ENCODE results near the gene CACNA1D. TPM values are rescaled to one million over a fixed set of nuclear protein-coding genes. Genes with fewer than 3 reads are reported as not detected.
"Not testable (repeated sequence)": the region's sequence is repeated elsewhere in the genome, so short reads cannot be mapped to it uniquely, and the experiment has no call there.

CACNA1D gene
- total RNA-seq, 5 donors from 2014 or later (not counting 1 experiment from before 2014, with no cell fraction given) = 0.09 to 0.47 (median 0.34) TPM; not detected in 1

- H3K9me3 Mint-ChIP-seq = no peaks in the 10 kb centered on the region
- Histone ChIP-seq H3K27me3 (replicated peaks in 1 of 2; ENCODE audit: control insufficient read depth in 2 of 2, extremely low read depth in 1 of 2, insufficient read depth in 2 of 2, low read length in 1 of 2) (peaks cover 0 to 23% of the 10 kb centered on the region in 2 experiments), H3K36me3 (ENCODE audit: control insufficient read depth in 2 of 2, extremely low read depth in 1 of 2, insufficient read depth in 1 of 2, low read length in 1 of 2) (no peaks in the 10 kb centered on the region), H3K4me1 (ENCODE audit: control insufficient read depth in 1 of 2, extremely low read depth in 1 of 2, insufficient read depth in 2 of 2, low read length in 2 of 2) (no peaks in the 10 kb centered on the region), H3K9me3 (no peaks in the 10 kb centered on the region), H3K4me3 (ENCODE audit: control insufficient read depth in 1 of 2, extremely low read depth in 1 of 2, low read length in 1 of 2) (no peak overlapping the region), H3K27ac (ENCODE audit: low read length) (no peak overlapping the region)
- peaks cover 13 to 25% of the 10 kb centered on the region in 2 donors for H3K27me3 Mint-ChIP-seq
- POLR2A ChIA-PET = no interaction called here
- H3K27ac Mint-ChIP-seq = no peak overlapping the region
- no peak overlapping the region for H3K4me3 Mint-ChIP-seq
- DNase-seq = no peak
- WGBS (ENCODE audit: insufficient coverage) = no CpG with 5 or more reads among the region's 4 CpGs
- H3K36me3 Mint-ChIP-seq = no peaks in the 10 kb centered on the region
- no peaks in the 10 kb centered on the region for H3K4me1 Mint-ChIP-seq
- CTCF ChIA-PET = no interaction called here
- ATAC-seq (replicated peaks in 1 of 4) = no peak
Observed at GRCh38 chr3:53571264-53571663, 76.9 kb downstream of the CACNA1D start.

- WGBS (ENCODE audit: insufficient coverage) = 91% methylated on average over 3 of the region's 4 CpGs
- H3K36me3 Mint-ChIP-seq; H3K4me1 ChIP-seq (ENCODE audit: control insufficient read depth in 1 of 2, extremely low read depth in 1 of 2, insufficient read depth in 2 of 2, low read length in 2 of 2); H3K4me3 Mint-ChIP-seq; ATAC-seq (replicated peaks in 1 of 4); H3K9me3 ChIP-seq; POLR2A ChIA-PET; H3K4me3 ChIP-seq (ENCODE audit: control insufficient read depth in 1 of 2, extremely low read depth in 1 of 2, low read length in 1 of 2); H3K27ac Mint-ChIP-seq; DNase-seq; H3K27ac ChIP-seq (ENCODE audit: low read length); H3K4me1 Mint-ChIP-seq; H3K9me3 Mint-ChIP-seq; H3K36me3 ChIP-seq (ENCODE audit: control insufficient read depth in 2 of 2, extremely low read depth in 1 of 2, insufficient read depth in 1 of 2, low read length in 1 of 2); CTCF ChIA-PET: not testable (repeated sequence)
- peaks cover 0 to 18% of the 10 kb centered on the region in 2 experiments for H3K27me3 ChIP-seq (replicated peaks in 1 of 2; ENCODE audit: control insufficient read depth in 2 of 2, extremely low read depth in 1 of 2, insufficient read depth in 2 of 2, low read length in 1 of 2)
- H3K27me3 Mint-ChIP-seq = peaks cover 16 to 25% of the 10 kb centered on the region in 2 donors
Observed at GRCh38 chr3:53572184-53572583, 77.8 kb downstream of the CACNA1D start.

DNA sequence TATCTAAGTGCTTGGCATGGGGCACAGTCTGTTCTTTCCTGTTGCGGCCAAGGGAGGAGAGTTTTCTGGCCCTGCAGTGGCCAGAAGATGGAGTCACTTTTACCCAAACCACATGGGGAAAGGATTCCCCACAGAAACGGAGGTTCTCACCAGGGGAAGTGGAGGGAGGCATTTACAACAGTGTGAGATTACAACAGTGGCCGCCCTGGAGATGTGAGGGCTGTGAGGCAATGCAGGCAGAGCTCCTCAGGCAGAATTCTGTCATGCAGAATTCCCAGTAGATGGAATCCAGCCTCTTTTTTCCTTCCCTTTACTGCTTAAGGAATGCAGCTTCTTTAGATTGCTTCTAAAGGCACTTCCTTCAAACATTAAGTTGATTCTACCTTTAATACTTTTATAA is 83.1 kb downstream of the CACNA1D start:
- DNase-seq = no peak
- Histone ChIP-seq H3K27me3 (replicated peaks in 1 of 2; ENCODE audit: control insufficient read depth in 2 of 2, extremely low read depth in 1 of 2, insufficient read depth in 2 of 2, low read length in 1 of 2) (peaks cover 0 to 21% of the 10 kb centered on the region in 2 experiments), H3K4me3 (ENCODE audit: control insufficient read depth in 1 of 2, extremely low read depth in 1 of 2, low read length in 1 of 2) (no peak overlapping the region), H3K36me3 (ENCODE audit: control insufficient read depth in 2 of 2, extremely low read depth in 1 of 2, insufficient read depth in 1 of 2, low read length in 1 of 2) (no peaks in the 10 kb centered on the region), H3K9me3 (no peaks in the 10 kb centered on the region), H3K27ac (ENCODE audit: low read length) (no peak overlapping the region), H3K4me1 (ENCODE audit: control insufficient read depth in 1 of 2, extremely low read depth in 1 of 2, insufficient read depth in 2 of 2, low read length in 2 of 2) (no peaks in the 10 kb centered on the region)
- no peak for ATAC-seq (replicated peaks in 1 of 4)
- ChIA-PET CTCF (no interaction called here), POLR2A (no interaction called here)
- Mint-ChIP-seq H3K36me3 (no peaks in the 10 kb centered on the region), H3K4me3 (no peak overlapping the region), H3K27me3 (peaks cover 14 to 16% of the 10 kb centered on the region in 2 donors), H3K4me1 (peaks cover 0 to 7% (median 0%) of the 10 kb centered on the region in 3 donors), H3K27ac (no peak overlapping the region), H3K9me3 (no peaks in the 10 kb centered on the region)
- no CpG with 5 or more reads among the region's 3 CpGs for WGBS (ENCODE audit: insufficient coverage)

DNA sequence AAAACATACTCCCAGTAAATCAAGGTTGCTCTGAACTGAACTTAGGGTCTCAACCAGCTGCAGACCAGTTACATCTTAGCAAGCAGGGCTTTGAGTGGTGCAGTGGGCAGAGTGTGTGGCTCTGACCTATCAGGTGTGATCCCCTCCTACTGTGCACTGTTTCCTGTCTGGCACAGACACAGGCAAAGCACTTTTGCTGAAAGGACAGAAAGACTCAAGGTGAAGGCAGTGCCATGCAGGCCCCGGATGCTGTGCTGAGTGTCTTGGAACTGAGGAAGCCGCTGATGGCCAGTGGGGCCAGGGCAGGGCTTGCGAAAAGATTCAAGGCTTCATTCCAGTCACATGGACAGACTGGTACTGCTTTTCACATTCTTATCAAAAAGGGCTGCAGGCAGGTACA is 85.2 kb downstream of the CACNA1D start:
- ATAC-seq (replicated peaks in 1 of 4) = no peak
- no peak overlapping the region for H3K27ac ChIP-seq (ENCODE audit: low read length)
- POLR2A ChIA-PET = no interaction called here
- no peak overlapping the region for H3K4me3 ChIP-seq (ENCODE audit: control insufficient read depth in 1 of 2, extremely low read depth in 1 of 2, low read length in 1 of 2)
- WGBS (ENCODE audit: insufficient coverage) = 78% methylated on average over 3 of the region's 3 CpGs
- no peaks in the 10 kb centered on the region for H3K9me3 Mint-ChIP-seq
- peaks cover 13% of the 10 kb centered on the region in 2 donors for H3K27me3 Mint-ChIP-seq
- no peak for DNase-seq
- no peaks in the 10 kb centered on the region for H3K36me3 Mint-ChIP-seq
- H3K4me1 Mint-ChIP-seq = peaks cover 0 to 7% (median 0%) of the 10 kb centered on the region in 3 donors
- no peaks in the 10 kb centered on the region for H3K4me1 ChIP-seq (ENCODE audit: control insufficient read depth in 1 of 2, extremely low read depth in 1 of 2, insufficient read depth in 2 of 2, low read length in 2 of 2)
- no peak overlapping the region for H3K4me3 Mint-ChIP-seq
- H3K9me3 ChIP-seq = no peaks in the 10 kb centered on the region
- peaks cover 0 to 15% of the 10 kb centered on the region in 2 experiments for H3K27me3 ChIP-seq (replicated peaks in 1 of 2; ENCODE audit: control insufficient read depth in 2 of 2, extremely low read depth in 1 of 2, insufficient read depth in 2 of 2, low read length in 1 of 2)
- CTCF ChIA-PET = no interaction called here
- no peak overlapping the region for H3K27ac Mint-ChIP-seq
- no peaks in the 10 kb centered on the region for H3K36me3 ChIP-seq (ENCODE audit: control insufficient read depth in 2 of 2, extremely low read depth in 1 of 2, insufficient read depth in 1 of 2, low read length in 1 of 2)

DNA sequence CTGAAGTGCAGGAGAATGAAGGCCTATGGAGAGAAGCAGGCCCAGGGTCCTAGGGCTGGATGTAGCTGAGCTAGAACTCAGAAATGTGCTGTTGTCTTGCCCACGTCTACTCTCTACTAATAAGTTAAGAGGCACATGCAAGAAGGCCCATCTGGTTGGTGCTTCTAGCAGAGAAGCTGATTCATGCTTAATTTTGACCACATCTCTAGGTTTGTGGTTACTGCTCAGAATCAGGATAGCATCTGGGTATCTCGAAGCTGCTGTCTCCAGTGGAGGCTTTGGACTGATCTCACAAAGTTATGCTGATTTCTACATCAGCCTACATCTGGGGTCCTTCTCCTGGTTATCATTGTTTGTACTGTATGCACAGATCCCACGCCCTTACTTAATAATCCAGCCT is 87.3 kb downstream of the CACNA1D start:
- ATAC-seq (replicated peaks in 1 of 4) (peak in 2 of 4 experiments; percentile 43 to 44), DNase-seq (no peak)
- no peaks in the 10 kb centered on the region for H3K4me1 ChIP-seq (ENCODE audit: control insufficient read depth in 1 of 2, extremely low read depth in 1 of 2, insufficient read depth in 2 of 2, low read length in 2 of 2)
- H3K9me3 ChIP-seq = no peaks in the 10 kb centered on the region
- CTCF ChIA-PET = no interaction called here
- Mint-ChIP-seq H3K4me1 (peaks cover 0 to 7% (median 0%) of the 10 kb centered on the region in 3 donors), H3K27ac (no peak overlapping the region), H3K4me3 (no peak overlapping the region), H3K27me3 (peaks cover 4 to 7% of the 10 kb centered on the region in 2 donors), H3K36me3 (no peaks in the 10 kb centered on the region), H3K9me3 (no peaks in the 10 kb centered on the region)
- H3K27me3 ChIP-seq (replicated peaks in 1 of 2; ENCODE audit: control insufficient read depth in 2 of 2, extremely low read depth in 1 of 2, insufficient read depth in 2 of 2, low read length in 1 of 2) = peaks cover 0 to 9% of the 10 kb centered on the region in 2 experiments
- POLR2A ChIA-PET = no interaction called here
- 0% methylated on average over 1 of the region's 3 CpGs for WGBS (ENCODE audit: insufficient coverage)
- no peak overlapping the region for H3K4me3 ChIP-seq (ENCODE audit: control insufficient read depth in 1 of 2, extremely low read depth in 1 of 2, low read length in 1 of 2)
- H3K36me3 ChIP-seq (ENCODE audit: control insufficient read depth in 2 of 2, extremely low read depth in 1 of 2, insufficient read depth in 1 of 2, low read length in 1 of 2) = no peaks in the 10 kb centered on the region
- H3K27ac ChIP-seq (ENCODE audit: low read length) = no peak overlapping the region

DNA sequence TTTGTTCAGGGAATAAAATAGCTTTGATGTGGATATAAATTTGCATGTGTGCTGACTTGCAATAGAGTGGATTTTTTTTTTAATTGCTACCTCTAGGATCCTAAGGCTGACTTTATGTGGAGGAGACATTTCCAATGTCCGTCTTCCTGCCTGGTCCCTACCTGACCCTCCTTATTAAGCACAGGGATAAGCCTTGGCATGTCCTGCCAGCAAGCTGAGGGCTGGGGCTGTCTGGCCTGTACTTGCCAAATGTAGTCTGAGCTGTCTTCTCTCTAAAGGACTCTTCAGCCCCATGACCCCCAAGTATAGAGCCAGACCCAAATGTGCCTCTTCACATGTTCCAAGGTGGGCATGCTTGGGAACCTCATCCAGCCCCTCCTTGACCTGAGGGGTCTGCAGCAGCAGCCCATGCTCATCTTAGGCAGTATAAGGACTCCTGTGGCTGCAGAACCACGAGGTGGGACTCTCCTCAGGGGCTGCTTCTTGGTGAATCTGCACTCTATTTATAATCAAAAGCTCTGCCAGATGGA is 88.8 kb downstream of the CACNA1D start:
- no peak for ATAC-seq (replicated peaks in 1 of 4)
- Mint-ChIP-seq H3K36me3 (no peaks in the 10 kb centered on the region), H3K27me3 (no peaks in the 10 kb centered on the region), H3K4me1 (peaks cover 0 to 7% (median 0%) of the 10 kb centered on the region in 3 donors), H3K9me3 (no peaks in the 10 kb centered on the region), H3K27ac (no peak overlapping the region), H3K4me3 (no peak overlapping the region)
- WGBS (ENCODE audit: insufficient coverage) = 58% methylated on average over 2 of the region's 2 CpGs
- H3K27me3 ChIP-seq (replicated peaks in 1 of 2; ENCODE audit: control insufficient read depth in 2 of 2, extremely low read depth in 1 of 2, insufficient read depth in 2 of 2, low read length in 1 of 2) = peaks cover 0 to 5% of the 10 kb centered on the region in 2 experiments
- H3K4me3 ChIP-seq (ENCODE audit: control insufficient read depth in 1 of 2, extremely low read depth in 1 of 2, low read length in 1 of 2) = no peak overlapping the region
- no peak overlapping the region for H3K27ac ChIP-seq (ENCODE audit: low read length)
- DNase-seq = no peak
- H3K36me3 ChIP-seq (ENCODE audit: control insufficient read depth in 2 of 2, extremely low read depth in 1 of 2, insufficient read depth in 1 of 2, low read length in 1 of 2) = no peaks in the 10 kb centered on the region
- no peaks in the 10 kb centered on the region for H3K9me3 ChIP-seq
- no peaks in the 10 kb centered on the region for H3K4me1 ChIP-seq (ENCODE audit: control insufficient read depth in 1 of 2, extremely low read depth in 1 of 2, insufficient read depth in 2 of 2, low read length in 2 of 2)
- CTCF ChIA-PET = no interaction called here
- POLR2A ChIA-PET = no interaction called here

DNA sequence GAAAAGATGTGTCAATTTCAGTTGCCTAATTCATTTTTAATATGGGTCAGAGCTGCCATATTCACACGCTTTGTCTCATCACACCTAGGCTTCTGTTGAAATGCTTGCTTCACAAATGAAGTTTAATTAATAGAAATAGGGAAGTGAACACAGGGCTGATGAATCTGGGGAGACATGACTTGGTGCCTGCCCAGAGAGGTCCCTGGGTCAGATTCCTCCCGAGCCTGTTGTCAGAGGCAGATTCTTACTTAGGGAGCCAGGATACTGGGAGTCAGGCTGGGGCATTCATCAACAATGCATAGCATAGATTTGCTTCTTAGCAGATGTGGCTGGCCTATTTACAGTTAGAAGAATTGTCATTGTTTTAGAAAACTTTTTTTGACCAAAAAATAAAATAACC is 90.6 kb downstream of the CACNA1D start:
- Histone ChIP-seq H3K4me1 (ENCODE audit: control insufficient read depth in 1 of 2, extremely low read depth in 1 of 2, insufficient read depth in 2 of 2, low read length in 2 of 2) (no peaks in the 10 kb centered on the region), H3K27ac (ENCODE audit: low read length) (no peak overlapping the region), H3K36me3 (ENCODE audit: control insufficient read depth in 2 of 2, extremely low read depth in 1 of 2, insufficient read depth in 1 of 2, low read length in 1 of 2) (no peaks in the 10 kb centered on the region), H3K4me3 (ENCODE audit: control insufficient read depth in 1 of 2, extremely low read depth in 1 of 2, low read length in 1 of 2) (no peak overlapping the region), H3K27me3 (replicated peaks in 1 of 2; ENCODE audit: control insufficient read depth in 2 of 2, extremely low read depth in 1 of 2, insufficient read depth in 2 of 2, low read length in 1 of 2) (no peaks in the 10 kb centered on the region), H3K9me3 (no peaks in the 10 kb centered on the region)
- no peaks in the 10 kb centered on the region for H3K36me3 Mint-ChIP-seq
- ATAC-seq (replicated peaks in 1 of 4) = no peak
- POLR2A ChIA-PET = no interaction called here
- DNase-seq = no peak
- WGBS (ENCODE audit: insufficient coverage) = 63% methylated on average over 1 of the region's 2 CpGs
- no peak overlapping the region for H3K27ac Mint-ChIP-seq
- CTCF ChIA-PET = no interaction called here
- no peak overlapping the region for H3K4me3 Mint-ChIP-seq
- H3K4me1 Mint-ChIP-seq = peaks cover 0 to 7% (median 0%) of the 10 kb centered on the region in 3 donors
- peaks cover 0 to 1% of the 10 kb centered on the region in 2 donors for H3K27me3 Mint-ChIP-seq
- H3K9me3 Mint-ChIP-seq = no peaks in the 10 kb centered on the region

Data from T-cell (primary cell).